Measurements from ENCODE around the gene ITPR2.
"Not testable (repeated sequence)": the region's sequence is repeated elsewhere in the genome, so short reads cannot be mapped to it uniquely, and the experiment has no call there.

Gene ITPR2

GRCh38 chr12:26750531-26751175 is 82.3 kb downstream of the ITPR2 start:
- no peak for FAIRE-seq

DNA sequence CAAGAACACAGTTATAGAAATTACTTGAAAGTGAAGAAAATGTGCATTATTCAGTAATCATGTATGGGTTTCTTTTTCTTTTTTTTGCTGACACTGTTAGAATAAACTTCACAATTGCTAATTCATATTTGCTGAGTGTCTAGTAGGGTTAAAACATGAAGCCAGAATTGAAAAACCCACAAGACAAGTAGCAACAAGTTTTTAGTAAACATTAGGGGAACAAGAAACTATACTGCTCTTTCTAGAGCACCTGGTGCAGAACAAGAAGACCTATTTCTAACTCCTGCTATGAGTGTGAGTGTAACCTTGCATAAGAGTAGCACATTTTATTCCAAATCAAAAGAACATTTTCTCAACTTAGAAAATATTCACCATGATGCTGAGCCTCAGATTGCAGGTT is 83.2 kb downstream of the ITPR2 start:
- no peak for FAIRE-seq

DNA sequence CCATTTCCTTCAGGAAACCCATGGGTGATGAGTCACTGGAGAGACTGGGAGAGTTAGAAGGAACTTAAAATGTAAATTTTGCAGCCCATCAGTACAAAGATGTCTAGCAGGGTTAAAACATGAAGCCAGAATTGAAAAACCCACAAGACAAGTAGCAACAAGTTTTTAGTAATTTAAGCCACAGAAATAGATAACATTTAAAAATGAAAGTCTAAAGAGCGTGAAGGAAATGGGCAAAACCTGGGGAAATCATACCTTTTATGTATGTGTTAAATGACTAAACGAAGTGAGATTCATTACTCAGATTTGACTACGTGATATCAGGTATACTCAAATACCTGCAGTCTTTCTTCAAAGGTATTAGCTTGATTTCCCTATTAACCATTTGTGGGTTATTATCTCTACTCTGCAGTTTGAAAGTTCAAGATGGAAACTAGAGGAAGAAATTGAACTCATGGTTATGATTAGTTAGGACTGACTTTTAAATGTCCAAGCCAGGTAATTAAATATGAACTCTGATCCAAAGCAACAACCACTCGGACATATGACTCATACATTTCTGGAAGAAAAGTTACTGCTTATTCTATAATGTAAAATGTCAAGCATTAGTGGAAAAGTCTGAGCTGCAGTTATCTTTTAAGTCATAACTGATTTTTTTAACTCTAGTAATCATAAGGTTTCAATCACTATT is 84.1 kb downstream of the ITPR2 start:
- no peak for FAIRE-seq

DNA sequence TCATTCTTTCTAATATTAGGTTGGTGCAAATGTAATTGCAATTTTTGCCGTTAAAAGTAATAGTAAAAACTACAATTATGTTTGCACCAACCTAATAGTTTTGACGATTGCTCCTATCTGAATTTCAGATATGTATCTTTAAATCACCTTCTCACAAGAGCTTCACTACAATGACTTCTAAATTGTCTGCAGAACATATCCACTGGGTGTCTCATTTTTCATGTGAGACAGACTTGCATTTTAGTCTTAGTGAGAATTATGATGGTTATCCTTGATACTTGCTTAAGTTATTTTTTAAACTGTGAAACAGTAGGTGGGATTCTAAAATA is 84.6 kb downstream of the ITPR2 start:
- FAIRE-seq = no peak

- no peak for FAIRE-seq
These were observed 86.8 kb downstream of the ITPR2 start for GRCh38 chr12:26746121-26746714.

DNA sequence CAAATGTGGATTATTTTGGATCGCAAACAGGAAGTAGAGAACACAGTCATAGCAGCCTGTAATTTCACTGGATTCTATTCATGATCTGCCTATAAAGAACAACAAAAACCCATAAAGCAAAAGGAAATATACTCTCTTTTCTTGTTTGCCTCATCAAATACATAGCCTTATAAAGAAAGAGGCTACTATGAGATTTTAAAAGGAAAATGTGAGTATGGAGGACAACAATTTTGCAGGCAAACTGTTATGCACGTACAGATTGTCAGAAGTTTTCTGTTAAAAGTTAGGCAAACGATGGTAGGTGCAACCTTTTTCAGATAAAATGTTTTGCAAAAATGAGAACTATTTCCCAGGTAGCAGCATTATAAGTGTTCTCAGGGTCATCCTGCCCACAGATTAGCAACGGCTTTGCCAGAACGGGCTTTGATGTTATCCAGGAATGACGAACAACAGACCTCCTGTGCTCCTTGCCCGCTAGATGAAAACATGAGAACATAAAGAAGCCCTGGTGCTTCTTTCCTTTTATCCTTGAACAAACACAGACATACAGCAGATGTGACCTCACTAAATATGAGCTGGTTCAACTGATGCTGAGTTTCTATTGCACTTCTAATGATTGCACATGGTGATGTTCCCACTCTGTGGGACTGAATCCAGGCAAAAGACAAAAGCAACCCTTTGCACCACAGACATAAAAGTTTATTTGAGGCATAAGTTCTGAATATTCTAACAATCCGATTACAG is 88.1 kb downstream of the ITPR2 start:
- no peak for FAIRE-seq

DNA sequence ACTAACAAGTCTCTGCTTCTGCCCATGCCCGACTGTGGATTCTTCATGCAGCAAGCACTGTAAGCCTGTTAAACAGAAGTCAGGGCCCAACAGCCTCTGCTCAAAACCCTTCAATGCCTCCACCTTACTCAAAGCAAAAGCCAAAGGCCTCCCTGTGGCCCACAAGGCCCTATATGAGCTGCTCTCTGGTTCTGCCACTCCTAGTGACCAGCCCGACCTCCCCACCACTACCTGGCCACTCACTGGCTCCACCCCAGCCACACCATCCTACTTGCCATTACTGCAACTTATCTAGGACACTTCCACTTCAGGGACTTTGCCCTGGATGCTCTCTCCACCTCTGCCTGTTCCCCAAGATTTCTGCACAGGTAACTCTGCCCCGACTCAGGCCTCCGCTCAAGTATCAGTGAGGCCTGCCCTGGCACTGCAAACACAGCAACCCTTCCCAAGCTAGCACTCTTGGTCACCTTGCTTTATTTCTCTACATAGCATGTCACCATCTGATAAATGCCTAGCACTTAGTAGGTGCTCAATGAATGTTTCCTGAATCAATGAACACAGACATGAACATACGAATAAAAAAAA is 88.9 kb downstream of the ITPR2 start:
- no peak for FAIRE-seq

GRCh38 chr12:26741584-26742227 is 91.3 kb downstream of the ITPR2 start:
- no peak for FAIRE-seq

- FAIRE-seq = no peak
These were observed 92.0 kb downstream of the ITPR2 start for GRCh38 chr12:26740991-26741390.

GRCh38 chr12:26740348-26740747 is 92.6 kb downstream of the ITPR2 start:
- FAIRE-seq = no peak

- no peak for FAIRE-seq
These were observed 95.4 kb downstream of the ITPR2 start for GRCh38 chr12:26737487-26738030.

DNA sequence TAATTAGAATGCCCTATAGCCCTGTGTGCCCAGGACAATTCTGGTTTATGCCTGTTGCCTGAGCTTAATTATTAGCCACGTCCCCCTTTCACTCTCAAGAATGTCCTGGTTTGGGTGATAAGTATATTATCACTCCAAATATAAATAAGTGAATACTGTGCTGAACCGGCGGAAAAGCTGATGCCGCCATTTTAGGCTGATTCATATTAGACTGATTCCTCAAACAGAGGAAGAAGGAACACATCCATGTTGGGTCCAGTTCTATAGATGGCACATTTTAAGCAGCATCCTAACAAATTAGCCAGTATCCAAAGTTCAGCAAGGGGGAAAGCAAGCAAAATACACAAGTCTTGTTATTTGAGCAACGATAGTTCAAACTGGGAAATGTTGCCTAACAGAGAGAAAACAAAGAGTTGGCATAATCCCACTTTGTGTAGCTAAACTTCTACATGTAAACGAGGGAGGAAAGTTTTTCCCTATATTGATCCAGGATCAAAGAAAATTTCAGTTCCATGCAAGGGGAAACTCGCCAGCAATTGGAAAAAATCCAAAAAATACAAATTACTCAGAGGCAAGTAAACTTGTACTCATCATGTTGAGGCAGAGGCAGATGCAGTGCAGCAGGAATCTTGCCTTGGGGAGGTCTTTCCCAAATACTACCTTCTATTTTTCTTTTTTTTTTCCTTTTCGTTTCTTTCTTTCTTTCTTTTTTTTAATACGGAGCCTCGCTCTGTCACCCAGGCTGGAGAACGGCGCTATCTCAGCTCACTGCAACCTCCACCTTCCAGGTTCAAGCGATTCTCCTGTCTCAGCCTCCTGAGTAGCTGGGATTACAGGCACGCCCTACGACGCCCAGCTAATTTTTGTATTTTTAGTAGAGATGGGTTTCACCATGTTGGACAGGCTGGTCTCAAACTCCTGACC is 96.2 kb downstream of the ITPR2 start:
- no peak for FAIRE-seq

DNA sequence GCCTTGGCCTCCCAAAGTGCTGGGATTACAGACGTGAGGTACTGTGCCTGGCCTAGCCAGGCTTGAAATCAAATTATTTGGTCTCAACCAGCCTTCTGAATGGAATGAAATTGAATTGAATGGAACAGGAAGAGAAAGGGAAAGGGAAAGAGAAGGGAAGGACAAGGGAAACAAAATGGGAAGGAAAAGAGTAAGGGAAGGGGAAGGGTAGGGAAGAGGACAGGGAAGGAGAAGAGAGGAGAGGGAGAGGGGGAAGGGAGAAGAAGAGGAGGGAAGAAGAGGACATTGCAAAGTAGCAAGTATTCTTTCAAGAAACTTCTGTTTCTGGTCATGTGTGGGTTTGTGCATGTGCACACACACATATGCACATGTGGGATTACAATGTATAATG is 97.8 kb downstream of the ITPR2 start:
- FAIRE-seq = no peak

DNA sequence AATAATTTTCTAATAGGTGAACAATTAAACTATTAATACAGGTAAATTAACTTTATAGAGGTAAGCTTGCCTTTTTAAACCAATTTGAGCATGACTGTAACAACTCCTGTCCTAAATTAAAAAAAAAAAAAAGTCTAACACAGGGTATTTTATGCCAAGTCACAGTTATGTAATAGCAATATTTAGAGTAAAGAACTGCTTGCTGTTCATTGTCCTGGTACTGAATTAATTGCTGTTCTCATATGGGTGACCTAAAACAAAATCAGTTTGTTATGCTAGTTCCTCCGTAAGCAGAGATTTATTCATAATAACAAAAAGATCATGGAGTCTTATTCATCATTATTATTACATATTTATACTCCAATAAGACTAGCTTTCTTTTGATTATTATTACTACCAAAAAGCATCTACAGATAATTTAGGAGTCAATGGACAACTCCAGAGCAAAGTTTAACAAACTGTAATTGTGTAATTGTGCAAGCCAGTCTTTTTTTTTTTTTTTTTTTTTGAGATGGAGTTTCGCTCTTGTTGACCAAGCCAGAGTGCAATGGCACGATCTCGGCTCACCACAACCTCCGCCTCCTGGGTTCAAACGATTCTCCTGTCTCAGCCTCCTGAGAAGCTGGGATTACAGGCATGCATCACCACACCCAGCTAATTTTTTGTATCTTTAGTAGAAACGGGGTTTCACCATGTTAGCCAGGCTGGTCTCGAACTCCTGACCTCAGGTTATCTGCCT is 98.3 kb downstream of the ITPR2 start:
- FAIRE-seq = no peak

- FAIRE-seq = no peak
These were observed 100.7 kb downstream of the ITPR2 start for GRCh38 chr12:26732005-26732908.

DNA sequence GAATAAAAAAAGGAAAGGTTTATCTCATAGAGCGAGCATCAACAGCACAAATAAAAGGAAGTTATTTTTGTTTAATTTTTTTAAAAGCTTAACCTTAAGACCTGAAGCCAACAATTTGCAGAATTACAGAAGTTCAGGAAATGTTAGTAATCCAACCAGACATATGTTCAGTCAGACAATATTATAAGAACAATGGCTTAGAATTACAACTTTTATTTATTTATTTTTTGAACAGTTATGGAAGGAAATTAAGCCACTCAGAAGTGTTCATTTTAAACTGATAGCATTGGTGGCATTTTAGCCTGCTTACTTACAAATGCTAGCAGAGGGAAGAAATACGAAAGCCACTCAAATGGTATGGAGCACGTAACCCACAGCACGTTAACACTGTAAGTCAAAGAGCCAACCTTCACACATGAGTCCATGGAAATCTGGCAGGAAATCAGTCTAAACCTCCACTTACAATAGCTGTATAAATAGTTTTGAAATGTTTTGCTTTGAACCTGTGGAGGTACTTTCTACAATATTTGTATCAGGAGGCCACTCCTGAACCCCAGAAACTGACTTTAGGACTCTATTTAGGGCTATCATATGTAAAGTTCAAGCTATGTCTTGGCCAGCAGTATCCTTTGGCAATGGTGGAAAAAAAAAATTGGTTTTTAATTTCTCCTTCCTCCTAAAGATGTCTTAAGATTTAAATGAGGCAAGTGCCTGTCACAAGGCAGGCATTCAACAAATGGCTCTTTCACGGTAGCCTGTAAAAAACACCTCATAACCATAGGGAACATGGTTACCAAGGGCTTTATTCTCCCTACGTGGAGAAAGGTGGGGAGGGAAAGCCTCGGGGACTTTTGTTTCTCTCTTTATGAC is 102.3 kb downstream of the ITPR2 start:
- FAIRE-seq = no peak

DNA sequence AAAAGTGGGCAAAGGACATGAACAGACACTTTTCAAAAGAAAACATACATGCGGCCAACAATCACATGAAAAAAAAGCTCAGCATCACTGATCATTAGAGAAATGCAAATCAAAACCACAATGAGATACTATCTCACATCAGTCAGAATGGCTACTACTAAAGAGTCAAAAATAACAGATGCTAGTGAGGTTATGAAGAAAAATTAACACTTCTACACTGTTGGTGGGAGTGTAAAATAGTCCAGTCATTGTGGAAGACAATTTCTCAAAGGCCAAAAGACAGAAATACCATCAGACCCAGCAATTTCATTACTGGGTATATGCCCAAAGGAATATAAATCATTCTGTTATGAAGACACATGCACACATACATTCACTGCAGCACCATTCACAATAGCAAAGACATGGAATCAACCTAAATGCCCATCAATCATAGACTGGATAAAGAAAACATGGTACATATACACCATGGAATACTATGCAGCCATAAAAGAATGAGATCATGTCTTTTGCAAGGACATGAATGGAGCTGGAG is 103.8 kb downstream of the ITPR2 start:
- FAIRE-seq = not testable (repeated sequence)

Data from A204.1 (cell line).